GM12872 (cell line): Measurements from ENCODE around the gene ATAD1.

Experiments
- CTCF ChIP-seq: IDR thresholded peaks from 3 replicates; pipeline ENCODE4 v1.5.1; 2011; ENCODE audit warnings: low read depth, mild to moderate bottlenecking, low read length, moderate library complexity; ENCODE audit not compliant: insufficient read depth

ATAD1 gene

GRCh38 chr10:87842220-87842641, 24.2 kb upstream of the ATAD1 start:
- TF ChIP-seq CTCF = no peak

GRCh38 chr10:87841186-87841585, 23.2 kb upstream of the ATAD1 start:
- no peak for TF ChIP-seq CTCF

GRCh38 chr10:87838650-87839049, 20.6 kb upstream of the ATAD1 start:
- no peak for TF ChIP-seq CTCF

GRCh38 chr10:87837445-87837844, 19.4 kb upstream of the ATAD1 start:
- TF ChIP-seq CTCF = no peak

GRCh38 chr10:87836098-87836497, 18.1 kb upstream of the ATAD1 start:
- no peak for TF ChIP-seq CTCF

GRCh38 chr10:87829986-87830729, 12.1 kb upstream of the ATAD1 start:
- no peak for TF ChIP-seq CTCF

GRCh38 chr10:87827681-87828080, 9.7 kb upstream of the ATAD1 start:
- no peak for TF ChIP-seq CTCF

- no peak for TF ChIP-seq CTCF
Measured at GRCh38 chr10:87826653-87827052, 8.6 kb upstream of the ATAD1 start.
